ENCODE data around the gene DDX60.

GRCh38 chr4:168200685-168201084 is 117.9 kb downstream of the DDX60 start:
- TF ChIP-seq ZNF274 (IDR thresholded peaks at IDR 0.05; ENCODE audit: low read depth, low read length): no peak
- no peak for TF ChIP-seq YY1 (IDR thresholded peaks at IDR 0.05; ENCODE audit: insufficient read depth, insufficient read length)
- no peak for TF ChIP-seq SUZ12 (IDR thresholded peaks at IDR 0.05; ENCODE audit: extremely low read depth, insufficient read depth, insufficient read length)

Data from NT2/D1 (cell line).